HepG2 (cell line): ENCODE data around the gene ZNF3. TPM values are rescaled to one million over a fixed set of nuclear protein-coding genes. Genes with fewer than 3 reads are reported as not detected.

Experiments used
- ARNTL ChIP-seq: sonication (generic); formaldehyde crosslinking; IDR thresholded peaks from 2 replicates; pipeline ENCODE4 v1.4.0; 2020; ENCODE audit warnings: mild to moderate bottlenecking, missing genetic modification reagents
- ATAD3A ChIP-seq: sonication (generic); formaldehyde crosslinking; IDR thresholded peaks from 2 replicates; pipeline ENCODE4 v1.4.0; 2020; ENCODE audit warnings: missing genetic modification reagents
- ATF7-NPFF ChIP-seq: sonication (generic); formaldehyde crosslinking; IDR thresholded peaks from 2 replicates; pipeline ENCODE4 v1.8.1; 2023; ENCODE audit warnings: mild to moderate bottlenecking, low read depth, missing genetic modification reagents, moderate library complexity
- ATM ChIP-seq: fragments of 450-650 bp; IDR thresholded peaks from 2 replicates; pipeline ENCODE4 v1.7.1; 2017; ENCODE audit warnings: mild to moderate bottlenecking, borderline replicate concordance
- CBX5 ChIP-seq: sonication (generic); formaldehyde crosslinking; IDR thresholded peaks from 2 replicates; pipeline ENCODE4 v1.4.0; 2020; ENCODE audit warnings: missing genetic modification reagents, borderline replicate concordance
- CENPBD1 ChIP-seq: sonication (generic); formaldehyde crosslinking; IDR thresholded peaks from 2 replicates; pipeline ENCODE4 v1.8.0; 2022; ENCODE audit warnings: missing genetic modification reagents, low read depth, mild to moderate bottlenecking, borderline replicate concordance
- CHCHD3 ChIP-seq: sonication (generic); formaldehyde crosslinking; IDR thresholded peaks from 2 replicates; pipeline ENCODE4 v1.8.0; 2022; ENCODE audit warnings: mild to moderate bottlenecking, missing genetic modification reagents, moderate library complexity
- CREB3 ChIP-seq: sonication (generic); formaldehyde crosslinking; IDR thresholded peaks from 2 replicates; pipeline ENCODE4 v1.5.0; 2020; ENCODE audit warnings: missing genetic modification reagents
- DMAP1 ChIP-seq: IDR thresholded peaks from 2 replicates; pipeline ENCODE4 v1.6.1; 2016
- ELF1 ChIP-seq: sonication (generic); formaldehyde crosslinking; IDR thresholded peaks from 2 replicates; pipeline ENCODE4 v1.4.0; 2020; ENCODE audit warnings: missing genetic modification reagents
- KDM3A ChIP-seq: IDR thresholded peaks from 2 replicates; pipeline ENCODE4 v1.6.1; 2018; ENCODE audit warnings: low read depth, missing compliant biosample characterization
- MAFG ChIP-seq: sonication (generic); formaldehyde crosslinking; IDR thresholded peaks from 2 replicates; pipeline ENCODE4 v1.5.1; 2020; ENCODE audit warnings: mild to moderate bottlenecking, missing genetic modification reagents
- NFIB ChIP-seq: sonication (generic); formaldehyde crosslinking; IDR thresholded peaks from 2 replicates; pipeline ENCODE4 v1.9.0; 2021; ENCODE audit warnings: missing genetic modification reagents, mild to moderate bottlenecking, borderline replicate concordance
- NFIC ChIP-seq: IDR thresholded peaks from 2 replicates; pipeline ENCODE4 v1.6.1; 2012; ENCODE audit warnings: mild to moderate bottlenecking, low read length, inconsistent platforms
- NR2C2 ChIP-seq: sonication (generic); formaldehyde crosslinking; IDR thresholded peaks from 2 replicates; pipeline ENCODE4 v1.4.0; 2020; ENCODE audit warnings: missing genetic modification reagents, mild to moderate bottlenecking, moderate library complexity, borderline replicate concordance
- RBM39 ChIP-seq: fragments of 200-400 bp; formaldehyde crosslinking; IDR thresholded peaks from one replicate; pipeline ENCODE4 v1.6.1; 2018; ENCODE audit warnings: antibody characterized with exemption, mild to moderate bottlenecking, low read depth, low read length; ENCODE audit not compliant: poor library complexity, severe bottlenecking
- SKI ChIP-seq: fragments of 450-650 bp; IDR thresholded peaks from one replicate; pipeline ENCODE4 v1.6.1; 2018; ENCODE audit warnings: mild to moderate bottlenecking; ENCODE audit not compliant: partially characterized antibody
- SP2 ChIP-seq: sonication (generic); formaldehyde crosslinking; IDR thresholded peaks from 2 replicates; pipeline ENCODE4 v1.5.1; 2020; ENCODE audit warnings: mild to moderate bottlenecking, missing genetic modification reagents
- SSRP1 ChIP-seq: IDR thresholded peaks from 2 replicates; pipeline ENCODE4 v1.6.1; 2016; ENCODE audit warnings: control low read depth
- SUZ12 ChIP-seq: fragments of 150-350 bp; IDR thresholded peaks from 2 replicates; pipeline ENCODE4 v1.6.1; 2014; ENCODE audit warnings: low read depth, low read length
- TEAD3 ChIP-seq: optimal IDR thresholded peaks from 2 replicates; pipeline ENCODE3; 2016; ENCODE audit warnings: borderline replicate concordance
- ZBTB3 ChIP-seq: sonication (generic); formaldehyde crosslinking; IDR thresholded peaks from 2 replicates; pipeline ENCODE4 v1.4.0; 2020; ENCODE audit warnings: low read depth, mild to moderate bottlenecking, moderate library complexity, missing genetic modification reagents, borderline replicate concordance
- ZC3H13 ChIP-seq: sonication (generic); formaldehyde crosslinking; IDR thresholded peaks from 2 replicates; pipeline ENCODE4 v1.8.1; 2023; ENCODE audit warnings: mild to moderate bottlenecking, missing genetic modification reagents, moderate library complexity
- ZFP36L2 ChIP-seq: sonication (generic); formaldehyde crosslinking; IDR thresholded peaks from 2 replicates; pipeline ENCODE4 v1.4.0; 2020; ENCODE audit warnings: missing genetic modification reagents
- ZGPAT ChIP-seq: IDR thresholded peaks from 2 replicates; pipeline ENCODE4 v1.6.1; 2016; ENCODE audit warnings: mild to moderate bottlenecking
- ZNF12 ChIP-seq: sonication (generic); formaldehyde crosslinking; IDR thresholded peaks from 2 replicates; pipeline ENCODE4 v1.5.0; 2020; ENCODE audit warnings: missing genetic modification reagents
- ZNF292 ChIP-seq: sonication (generic); formaldehyde crosslinking; IDR thresholded peaks from 2 replicates; pipeline ENCODE4 v1.8.1; 2022; ENCODE audit warnings: mild to moderate bottlenecking, low read depth, missing genetic modification reagents, borderline replicate concordance
- ZNF367 ChIP-seq: sonication (generic); formaldehyde crosslinking; IDR thresholded peaks from 2 replicates; pipeline ENCODE4 v1.4.0; 2020; ENCODE audit warnings: missing genetic modification reagents, borderline replicate concordance
- ZNF644 ChIP-seq: IDR thresholded peaks from 2 replicates; pipeline ENCODE4 v1.6.1; 2016; ENCODE audit warnings: low read depth
- ZNF792 ChIP-seq: IDR thresholded peaks from 2 replicates; pipeline ENCODE4 v1.6.1; 2016
- polyA plus RNA-seq, 8 experiments: library from polyadenylated mRNA; depleted of rRNA in 3 of 8; stranded (reverse) in 7 of 8; unstranded in 1 of 8; fragments of >200 nt; fragmentation: Illumina TruSeq in 4 of 8; extraction: Trizol in 4 of 8; gene quantifications; 2 replicates each; pipeline versions ENCODE4 v1.2.1 to v1.2.3, GENCODE V29; 2011 to 2016; ENCODE audit warnings: low read depth in 4 of 8, missing spikeins in 1 of 8, mixed read lengths in 1 of 8; ENCODE audit not compliant: insufficient read depth in 1 of 8
- total RNA-seq, 5 experiments: library from RNA; depleted of rRNA; stranded (reverse); fragments of >200 nt; fragmentation: Illumina TruSeq; extraction: Trizol; gene quantifications; 2 replicates each; pipeline ENCODE4 v1.2.3, GENCODE V29; 2016; ENCODE audit warnings: low read depth in 1 of 5

Gene ZNF3
- total and polyA plus RNA-seq, 2 of the 13 experiments (the other 11 are each of a cell fraction or from before 2014, with no cell fraction given) = 33.7 to 56.9 TPM

GRCh38 chr7:100049441-100050291 is 31.9 kb downstream of the ZNF3 start, which contains the start of gene ZSCAN21 (continued):
- TF ChIP-seq SP2 (CRISPR knock-in tag) (peak; percentile 48; the same call in 1 of the 2 replicates), MAFG (no peak), ZGPAT (peak; percentile 46; the same call in 1 of the 2 replicates), ZNF292 (0 out of 2 replicates have a peak, but pooled peaks have one; percentile 26), NR2C2 (peak; percentile 84), ZC3H13 (0 out of 2 replicates have a peak, but pooled peaks have one; percentile 18), NFIC (no peak), ZNF792 (0 out of 2 replicates have a peak, but pooled peaks have one; percentile 35), RBM39 (peak; percentile 50), SSRP1 (0 out of 2 replicates have a peak, but pooled peaks have one; percentile 2), KDM3A (no peak), CBX5 (peak; percentile 18; the same call in 1 of the 2 replicates), SUZ12 (no peak), DMAP1 (CRISPR knock-in tag) (peak; percentile 74), ZFP36L2 (no peak), CREB3 (peak; percentile 77; the same call in 1 of the 2 replicates), NFIB (CRISPR knock-in tag) (0 out of 2 replicates have a peak, but pooled peaks have one; percentile 19), ATM (no peak), SKI (no peak), ATF7-NPFF (CRISPR knock-in tag) (peak; percentile 48; the same call in 1 of the 2 replicates), ARNTL (CRISPR knock-in tag) (no peak), ZNF644 (no peak), ZNF367 (CRISPR knock-in tag) (0 out of 2 replicates have a peak, but pooled peaks have one; percentile 42), ATAD3A (CRISPR knock-in tag) (no peak), CENPBD1 (CRISPR knock-in tag) (no peak), TEAD3 (CRISPR knock-in tag) (peak; percentile 47), ELF1 (CRISPR knock-in tag) (peak; percentile 89), CHCHD3 (CRISPR knock-in tag) (no peak), ZBTB3 (CRISPR knock-in tag) (0 out of 2 replicates have a peak, but pooled peaks have one; percentile 48), ZNF12 (no peak)
